Fibroblast of the aortic adventitia (primary cell): ENCODE data around the gene ORAI2. TPM values are rescaled to one million over a fixed set of nuclear protein-coding genes. Genes with fewer than 3 reads are reported as not detected.

Experiments used
- DNase-seq: peaks from one replicate; pipeline ENCODE4 v3.0.0-alpha.2; 2010; ENCODE audit warnings: low read depth
- H3K4me3 ChIP-seq: 2 replicates; pipeline ENCODE4 v1.5.1; 2011; ENCODE audit warnings: low read depth, mild to moderate bottlenecking, control low read depth, low read length, moderate library complexity
- CTCF ChIP-seq: IDR thresholded peaks from 2 replicates; pipeline ENCODE4 v1.5.1; 2011; ENCODE audit warnings: mild to moderate bottlenecking, low read length, control low read depth, inconsistent platforms; ENCODE audit not compliant: insufficient read depth
- total RNA-seq: library from RNA; depleted of rRNA; stranded (reverse); fragments of >200 nt; gene quantifications from 2 replicates; pipeline ENCODE4 v1.2.3, GENCODE V29; 2012; ENCODE audit warnings: low replicate concordance

ORAI2 gene
- total RNA-seq, 1 donor, result 44.1 TPM

GRCh38 chr7:102468478-102469350, 35.3 kb downstream of the ORAI2 start:
- no peak overlapping the region for H3K4me3 ChIP-seq

GRCh38 chr7:102469351-102469971, 36.1 kb downstream of the ORAI2 start:
- no peak for TF ChIP-seq CTCF
- DNase-seq, result no peak
- H3K4me3 ChIP-seq, result no peak overlapping the region

More at GRCh38 chr7:102468478-102469350, 35.3 kb downstream of the ORAI2 start:
- TF ChIP-seq CTCF, result no peak
- no peak for DNase-seq

- DNase-seq, result no peak
- TF ChIP-seq CTCF, result no peak
Measured at GRCh38 chr7:102469972-102470825, 36.8 kb downstream of the ORAI2 start.

GRCh38 chr7:102471791-102472125, 38.4 kb downstream of the ORAI2 start:
- DNase-seq, result no peak
- no peak overlapping the region for H3K4me3 ChIP-seq
- TF ChIP-seq CTCF, result no peak

More at GRCh38 chr7:102469972-102470825, 36.8 kb downstream of the ORAI2 start:
- H3K4me3 ChIP-seq, result no peak overlapping the region

- no peak for TF ChIP-seq CTCF
- no peak overlapping the region for H3K4me3 ChIP-seq
- no peak for DNase-seq
Measured at GRCh38 chr7:102472126-102473041, 39.0 kb downstream of the ORAI2 start.
